ENCODE measurements around the gene PKP3.
"Not testable (repeated sequence)": the region's sequence is repeated elsewhere in the genome, so short reads cannot be mapped to it uniquely, and the experiment has no call there.

The PKP3 gene

DNA sequence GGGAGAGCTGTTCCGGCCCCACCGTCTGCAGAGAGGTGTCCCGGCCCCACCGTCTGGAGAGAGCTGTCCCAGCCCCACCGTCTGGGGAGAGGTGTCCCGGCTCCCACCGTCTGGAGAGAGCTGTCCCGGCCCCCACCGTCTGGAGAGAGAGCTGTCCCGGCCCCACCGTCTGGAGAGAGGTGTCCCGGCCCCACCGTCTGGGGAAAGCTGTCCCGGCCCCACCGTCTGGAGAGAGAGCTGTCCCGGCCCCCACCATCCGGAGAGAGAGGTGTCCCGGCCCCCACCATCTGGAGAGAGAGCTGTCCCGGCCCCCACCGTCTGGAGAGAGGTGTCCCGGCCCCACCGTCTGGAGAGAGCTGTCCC, 30.6 kb upstream of the PKP3 start:
- not testable (repeated sequence) for DNase-seq

DNA sequence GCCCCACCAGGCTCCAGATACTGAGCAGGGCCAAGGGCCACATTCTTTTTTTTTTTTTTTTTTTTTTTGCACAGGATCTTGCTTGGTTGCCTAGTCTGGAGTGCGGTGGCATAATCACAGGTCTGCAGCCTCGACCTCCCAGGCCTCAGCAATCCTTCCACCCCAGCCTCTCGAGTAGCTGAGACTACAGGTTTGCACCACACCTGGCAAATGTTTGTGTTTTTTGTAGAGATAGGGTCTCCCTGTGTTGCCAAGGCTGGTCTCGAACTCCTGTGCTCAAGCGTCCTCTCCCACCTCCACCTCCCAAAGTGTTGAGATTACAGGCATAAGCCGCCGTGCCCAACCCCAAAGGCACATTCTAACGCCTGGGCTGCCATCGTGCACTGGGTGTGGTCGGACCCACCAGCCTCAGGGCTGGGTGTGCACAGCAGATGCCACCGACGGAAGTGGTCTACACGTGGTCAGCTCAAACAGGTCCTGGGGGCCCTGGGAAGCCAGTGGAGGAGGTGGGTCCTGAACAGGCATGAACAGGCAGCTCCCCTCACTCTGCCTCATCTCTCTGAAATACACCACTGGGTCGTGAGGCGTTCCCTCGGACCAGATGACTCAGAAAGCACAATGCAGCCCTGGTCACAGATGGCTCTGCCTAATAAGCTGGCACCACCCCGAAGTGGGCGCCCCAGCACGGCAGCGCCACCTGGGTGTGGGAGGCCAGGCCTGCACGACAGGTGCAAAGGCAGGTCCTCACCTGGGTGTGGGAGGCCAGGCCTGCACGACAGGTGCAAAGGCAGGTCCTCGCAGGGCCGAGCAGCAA, 29.9 kb upstream of the PKP3 start:
- peak; percentile 96 for DNase-seq

- DNase-seq: no peak
These were observed 28.9 kb upstream of the PKP3 start for GRCh38 chr11:364991-365725.

DNA sequence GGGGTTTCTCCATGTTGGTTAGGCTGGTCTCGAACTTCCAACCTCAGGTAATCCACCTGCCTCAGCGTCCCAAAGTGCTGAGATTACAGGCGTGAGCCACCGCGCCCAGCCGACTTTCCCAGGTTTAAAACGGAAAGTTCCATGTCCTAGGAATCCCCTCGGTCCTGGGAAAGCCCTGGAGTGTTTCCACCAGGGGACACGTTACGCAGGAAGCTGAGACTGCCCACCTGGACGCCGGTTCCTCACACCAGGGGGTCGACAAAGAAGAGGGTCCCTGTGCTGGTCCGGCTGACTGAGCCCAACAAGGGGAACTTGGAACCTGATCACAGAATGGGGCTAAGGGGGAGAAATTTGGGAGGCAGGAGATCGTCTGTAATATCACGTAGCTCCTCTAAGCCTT, 28.2 kb upstream of the PKP3 start:
- no peak for DNase-seq

GRCh38 chr11:367956-368413, 26.0 kb upstream of the PKP3 start:
- no peak for DNase-seq

- peak; percentile 63 for DNase-seq
These were observed 25.3 kb upstream of the PKP3 start for GRCh38 chr11:368414-369335.

DNA sequence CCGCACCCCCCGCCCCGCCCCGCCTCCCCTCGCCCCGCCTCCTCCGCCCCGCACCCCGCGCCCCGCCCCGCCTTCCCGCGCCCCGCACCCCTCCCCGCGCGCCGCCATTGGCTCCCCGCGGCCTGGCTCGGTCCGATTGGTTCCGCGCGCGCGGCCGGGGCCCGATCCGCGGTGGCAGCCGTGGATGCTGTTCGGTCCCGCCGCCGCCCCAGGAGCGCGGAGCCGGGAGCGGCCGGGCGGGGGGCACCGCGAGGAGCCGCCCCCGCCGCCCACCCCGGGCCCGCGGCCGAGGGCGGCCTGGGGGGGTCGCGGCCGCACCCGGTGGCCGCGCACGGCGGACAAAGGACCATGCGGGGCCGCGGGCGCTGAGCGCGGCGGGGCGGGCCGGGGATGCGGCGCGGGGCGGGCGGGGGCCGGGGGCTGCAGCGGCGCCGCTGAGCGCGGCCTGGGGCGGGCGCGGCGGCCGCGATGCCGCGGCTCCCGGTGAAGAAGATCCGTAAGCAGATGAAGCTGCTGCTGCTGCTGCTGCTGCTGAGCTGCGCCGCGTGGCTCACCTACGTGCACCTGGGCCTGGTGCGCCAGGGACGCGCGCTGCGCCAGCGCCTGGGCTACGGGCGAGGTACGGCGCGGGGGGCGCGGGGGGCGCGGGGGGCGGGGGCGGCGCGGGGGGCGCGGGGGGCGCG, 24.5 kb upstream of the PKP3 start, which contains the start of gene B4GALNT4:
TSS of gene B4GALNT4 (plus strand) at position 164 of the 683 bp plus-strand sequence. CDS start at position 469, 305 bp downstream.
- DNase-seq: peak; percentile 54

GRCh38 chr11:370070-370941, 23.7 kb upstream of the PKP3 start:
- DNase-seq: peak; percentile 38

- no peak for DNase-seq
These were observed 23.0 kb upstream of the PKP3 start for GRCh38 chr11:371051-371450.

DNA sequence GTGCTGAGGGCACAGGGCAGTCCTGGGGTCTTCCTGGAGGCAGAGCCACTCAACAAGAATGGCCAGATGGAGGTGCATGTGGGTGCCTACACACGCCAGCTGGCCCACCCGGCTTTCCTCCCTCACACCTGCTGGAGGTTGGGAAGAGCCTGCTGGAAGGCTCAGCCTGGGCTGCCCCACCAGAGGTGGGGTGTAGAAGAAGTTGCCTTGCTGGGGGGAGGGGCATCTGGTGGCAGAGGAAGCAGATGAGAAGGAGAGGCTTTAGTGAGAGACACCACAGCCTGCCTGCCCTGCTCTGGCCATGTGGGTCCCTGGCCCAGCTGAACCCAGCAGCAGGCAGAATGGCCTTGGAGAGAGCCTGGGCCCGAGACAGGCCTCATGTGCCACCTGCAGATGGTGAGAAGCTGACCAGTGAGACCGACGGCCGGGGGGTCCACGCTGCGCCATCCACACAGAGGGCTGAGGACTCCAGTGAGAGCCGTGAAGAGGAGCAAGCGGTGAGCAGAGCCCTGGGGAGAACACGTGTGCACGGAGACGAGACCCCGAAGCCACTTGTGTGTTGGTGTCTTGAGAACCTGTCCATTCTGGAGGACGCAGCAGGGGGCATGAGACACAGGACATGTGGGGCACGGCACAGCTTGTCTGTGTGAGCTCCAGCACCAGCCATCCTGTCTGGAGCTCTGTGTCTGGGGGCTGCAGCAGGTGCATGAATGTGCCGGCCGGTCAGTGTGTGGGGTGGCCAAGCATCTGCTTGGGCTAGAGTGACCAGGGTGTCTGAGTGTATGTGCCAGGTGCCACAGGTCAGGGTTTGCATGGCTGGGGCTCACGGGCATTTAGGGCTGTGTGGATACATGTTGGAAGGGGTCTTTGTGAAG, 22.1 kb upstream of the PKP3 start:
- DNase-seq: no peak

GRCh38 chr11:372809-373715, 20.9 kb upstream of the PKP3 start:
- no peak for DNase-seq

DNA sequence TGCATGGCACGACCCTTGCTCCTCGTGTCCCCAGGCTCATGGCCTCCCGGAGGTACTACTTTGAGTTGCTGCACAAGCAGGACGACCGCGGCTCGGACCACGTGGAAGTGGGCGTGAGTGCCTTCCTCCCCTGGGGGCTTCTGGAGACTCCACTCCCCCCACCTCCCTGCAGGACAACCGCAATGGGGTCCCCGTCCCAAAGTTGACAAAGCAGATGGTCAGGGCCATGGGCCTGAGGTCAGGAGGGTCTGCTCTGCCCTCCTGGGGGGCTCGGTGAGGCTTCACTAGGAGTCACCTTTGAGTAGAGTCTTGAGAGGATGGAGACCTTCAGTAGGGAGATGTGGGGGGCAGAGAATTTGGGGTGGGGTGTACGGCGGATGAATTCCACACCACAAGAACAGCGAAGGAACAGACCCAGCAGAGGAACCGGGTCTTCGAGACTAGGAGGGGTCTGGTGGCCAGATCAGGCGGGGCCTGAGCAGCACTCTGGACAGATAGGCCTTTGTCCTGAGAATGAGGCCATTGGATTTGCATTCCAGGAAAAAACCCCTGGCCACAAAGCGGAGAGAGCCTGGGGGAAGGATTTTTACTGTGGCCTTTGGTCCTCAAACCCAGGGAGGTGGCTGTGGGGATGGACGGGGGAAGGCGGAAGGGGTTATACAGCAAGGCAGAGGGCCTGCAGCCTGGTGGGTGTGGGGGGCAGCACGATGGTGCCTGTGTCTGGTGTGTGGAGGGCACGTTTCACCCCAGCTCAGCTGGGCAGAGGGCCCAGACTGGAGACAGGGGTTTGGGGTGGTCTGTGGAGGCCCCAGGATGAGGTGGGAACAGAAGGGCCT, 20.1 kb upstream of the PKP3 start:
- no peak for DNase-seq

DNA sequence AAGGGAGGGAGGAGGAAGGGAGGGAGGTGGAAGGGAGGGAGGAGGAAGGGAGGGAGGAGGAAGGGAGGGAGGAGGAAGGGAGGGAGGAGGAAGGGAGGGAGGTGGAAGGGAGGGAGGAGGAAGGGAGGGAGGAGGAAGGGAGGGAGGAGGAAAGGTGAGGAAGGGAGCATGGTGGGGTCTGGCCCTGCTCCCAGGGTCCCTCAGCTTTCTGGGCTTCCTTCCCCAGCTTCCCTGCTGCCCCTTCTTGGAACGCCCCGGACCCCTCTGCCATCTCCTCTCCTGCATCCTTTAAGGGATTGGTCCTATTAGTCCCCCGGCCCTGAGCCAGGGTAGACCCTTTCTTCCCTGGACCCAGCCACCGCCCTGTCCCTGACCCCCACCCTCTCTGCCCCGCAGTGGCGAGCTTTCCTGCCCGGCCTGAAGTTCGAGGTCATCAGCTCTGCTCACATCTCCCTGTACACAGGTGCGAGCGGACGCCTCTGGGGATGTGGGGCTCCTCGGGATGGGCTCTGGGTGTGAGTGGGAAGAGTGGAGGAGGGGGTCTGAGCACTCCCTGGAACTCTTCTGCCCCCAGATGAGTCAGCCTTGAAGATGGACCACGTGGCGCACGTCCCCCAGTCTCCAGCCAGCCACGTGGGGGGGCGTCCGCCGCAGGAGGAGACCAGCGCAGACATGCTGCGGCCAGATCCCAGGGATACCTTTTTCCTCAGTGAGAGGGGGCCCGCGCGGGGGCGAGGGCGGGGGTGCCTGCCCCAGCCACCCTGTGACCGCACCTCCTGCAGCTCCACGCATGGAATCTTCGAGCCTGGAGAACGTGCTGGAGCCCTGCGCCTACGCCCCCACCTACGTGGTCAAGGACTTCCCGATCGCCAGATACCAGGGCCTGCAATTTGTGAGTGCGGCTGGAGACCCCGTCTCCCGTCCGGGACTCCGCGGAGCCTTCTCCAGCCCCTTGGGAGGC, 18.7 kb upstream of the PKP3 start:
- DNase-seq: no peak

DNA sequence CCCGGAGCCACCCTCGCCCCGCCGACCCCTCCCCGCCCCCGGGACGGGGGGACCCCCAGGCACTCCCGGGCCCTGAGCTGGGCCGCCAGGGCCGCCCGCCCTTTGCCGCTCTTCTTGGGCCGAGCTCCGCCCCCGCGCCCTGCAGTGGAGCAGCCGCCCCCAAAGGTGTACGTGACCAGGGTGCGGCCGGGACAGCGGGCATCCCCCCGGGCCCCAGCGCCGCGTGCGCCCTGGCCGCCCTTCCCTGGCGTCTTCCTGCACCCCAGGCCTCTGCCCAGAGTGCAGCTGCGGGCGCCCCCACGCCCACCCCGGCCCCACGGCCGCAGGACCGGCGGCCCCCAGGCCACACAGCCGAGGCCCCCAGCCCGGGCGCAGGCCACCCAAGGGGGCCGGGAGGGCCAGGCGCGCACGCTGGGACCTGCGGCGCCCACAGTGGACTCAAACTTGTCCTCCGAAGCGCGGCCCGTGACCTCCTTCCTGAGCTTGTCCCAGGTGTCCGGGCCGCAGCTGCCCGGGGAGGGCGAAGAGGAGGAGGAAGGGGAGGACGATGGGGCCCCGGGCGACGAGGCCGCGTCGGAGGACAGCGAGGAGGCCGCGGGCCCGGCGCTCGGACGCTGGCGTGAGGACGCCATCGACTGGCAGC, 17.4 kb upstream of the PKP3 start:
- DNase-seq: no peak

DNA sequence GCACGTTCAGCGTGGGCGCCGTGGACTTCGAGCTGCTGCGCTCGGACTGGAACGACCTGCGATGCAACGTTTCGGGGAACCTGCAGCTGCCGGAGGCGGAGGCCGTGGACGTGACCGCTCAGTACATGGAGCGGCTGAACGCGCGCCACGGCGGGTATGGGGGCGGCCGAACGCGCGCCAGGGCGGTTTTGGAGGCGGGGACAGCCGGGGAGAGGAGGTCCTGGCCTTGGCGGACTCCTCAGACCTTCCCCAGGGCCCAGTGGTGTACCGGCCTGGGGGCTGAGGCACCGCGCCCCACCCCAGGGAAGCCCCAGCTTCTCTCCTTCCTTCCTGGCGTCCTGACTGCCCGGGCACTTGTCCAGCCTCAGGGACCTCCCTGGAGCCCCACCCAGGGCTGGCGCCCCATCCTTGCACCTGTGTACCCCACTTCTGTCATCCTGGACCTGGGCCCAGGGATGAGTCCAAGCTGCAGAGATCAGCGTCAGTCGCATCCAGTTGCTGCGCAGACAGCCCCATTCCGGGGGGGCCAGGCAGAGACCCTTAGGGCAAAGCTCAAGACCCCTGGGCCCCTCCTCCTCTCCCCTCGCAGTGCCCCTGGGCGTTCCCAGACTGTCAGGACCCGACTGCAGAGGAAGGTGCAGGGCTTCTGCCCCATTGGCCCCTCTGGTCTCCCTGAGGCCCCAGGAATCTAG, 16.7 kb upstream of the PKP3 start:
- DNase-seq: no peak
